Prostate gland (tissue), 2 donors: Measurements from ENCODE around the gene LUM.

Experiments used
- POLR2A ChIP-seq: fragments of 450-650 bp; IDR thresholded peaks from one replicate; pipeline ENCODE4 v1.6.1; 2016; ENCODE audit warnings: antibody characterized with exemption, mild to moderate bottlenecking
- POLR2AphosphoS5 ChIP-seq: sonication (generic); formaldehyde crosslinking; IDR thresholded peaks from one replicate; pipeline ENCODE4 v1.6.1; 2017; ENCODE audit warnings: antibody characterized with exemption
- TF ChIP-seq, protein P1 (sequence below), 4 experiments: fragments of 200-600 bp in 2 of 4; fragments of 450-650 bp in 2 of 4; sonication (generic) in 2 of 4; IDR thresholded peaks; 1 replicate in 3 of 4; 2 replicates in 1 of 4; pipeline ENCODE4 v1.5.1; 2016 to 2019; ENCODE audit warnings: antibody characterized with exemption in 4 of 4, mild to moderate bottlenecking in 2 of 4, moderate library complexity in 2 of 4

DNA sequence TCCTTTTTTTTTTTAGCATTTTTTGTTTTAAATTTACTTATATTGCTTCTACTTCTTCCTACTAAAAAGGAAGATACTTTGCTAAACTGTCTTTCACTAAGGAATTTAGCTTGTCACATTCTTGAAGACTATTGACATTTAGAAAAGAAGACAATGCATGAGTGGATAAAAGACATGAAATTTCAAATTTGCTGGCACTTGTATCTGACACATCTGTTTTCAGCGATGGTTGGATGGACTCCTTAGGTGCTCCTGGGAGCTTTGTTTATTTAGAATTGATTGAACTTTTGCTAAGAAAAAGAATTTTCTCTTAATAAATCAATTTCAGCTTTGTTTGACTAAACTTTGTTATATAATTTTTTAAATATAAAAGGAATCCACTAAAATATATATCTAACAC is 50.2 kb downstream of the LUM start:
- TF ChIP-seq, protein P1, sequence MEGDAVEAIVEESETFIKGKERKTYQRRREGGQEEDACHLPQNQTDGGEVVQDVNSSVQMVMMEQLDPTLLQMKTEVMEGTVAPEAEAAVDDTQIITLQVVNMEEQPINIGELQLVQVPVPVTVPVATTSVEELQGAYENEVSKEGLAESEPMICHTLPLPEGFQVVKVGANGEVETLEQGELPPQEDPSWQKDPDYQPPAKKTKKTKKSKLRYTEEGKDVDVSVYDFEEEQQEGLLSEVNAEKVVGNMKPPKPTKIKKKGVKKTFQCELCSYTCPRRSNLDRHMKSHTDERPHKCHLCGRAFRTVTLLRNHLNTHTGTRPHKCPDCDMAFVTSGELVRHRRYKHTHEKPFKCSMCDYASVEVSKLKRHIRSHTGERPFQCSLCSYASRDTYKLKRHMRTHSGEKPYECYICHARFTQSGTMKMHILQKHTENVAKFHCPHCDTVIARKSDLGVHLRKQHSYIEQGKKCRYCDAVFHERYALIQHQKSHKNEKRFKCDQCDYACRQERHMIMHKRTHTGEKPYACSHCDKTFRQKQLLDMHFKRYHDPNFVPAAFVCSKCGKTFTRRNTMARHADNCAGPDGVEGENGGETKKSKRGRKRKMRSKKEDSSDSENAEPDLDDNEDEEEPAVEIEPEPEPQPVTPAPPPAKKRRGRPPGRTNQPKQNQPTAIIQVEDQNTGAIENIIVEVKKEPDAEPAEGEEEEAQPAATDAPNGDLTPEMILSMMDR (IDR thresholded peaks at IDR 0.05), result no peak
- TF ChIP-seq POLR2A (no peak), POLR2AphosphoS5 (no peak)
